ENCODE measurements around the gene ELAVL4.

GRCh38 chr1:50180367-50180766, 71.6 kb downstream of the ELAVL4 start:
- TF ChIP-seq CTCF (IDR thresholded peaks at IDR 0.05) = no peak
- no peak for TF ChIP-seq POLR2A (IDR thresholded peaks at IDR 0.05)

Measured in lower leg skin (tissue), 3 donors.